ENCODE data around the gene SARDH. TPM values are rescaled to one million over a fixed set of nuclear protein-coding genes. Genes with fewer than 3 reads are reported as not detected.

Gene SARDH
- polyA plus RNA-seq, 1 donor from 2014 or later, result not detected

DNA sequence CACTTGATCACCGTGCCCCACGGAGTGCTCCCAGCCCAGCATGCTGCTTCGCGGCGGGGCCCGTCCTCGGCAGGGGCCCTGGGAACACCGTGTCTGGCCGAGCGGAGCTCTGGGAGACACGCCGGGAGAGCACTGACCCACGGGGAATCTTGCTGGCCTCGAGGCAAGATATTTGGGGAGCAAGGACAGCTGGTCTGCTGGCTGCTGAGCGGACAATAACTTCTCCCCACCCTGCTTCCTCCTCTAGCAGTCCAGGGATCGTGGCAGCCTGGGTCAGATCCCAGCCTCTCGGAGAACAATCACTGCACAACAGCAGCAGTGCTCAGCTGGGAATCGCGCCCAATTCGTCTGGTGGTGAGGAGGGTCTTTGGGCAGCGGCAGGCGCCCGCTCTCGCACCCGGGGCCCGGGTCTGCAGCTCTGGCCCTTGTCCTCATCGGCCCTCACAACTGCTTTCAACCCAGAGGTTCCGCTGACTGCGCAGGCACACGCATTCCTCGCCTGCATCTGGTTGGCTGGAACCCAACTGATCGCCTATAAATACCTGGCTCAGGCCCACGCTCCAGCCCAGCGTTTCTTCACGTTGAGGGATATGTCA, 58.6 kb downstream of the SARDH start:
- no peak overlapping the region for H3K4me2 ChIP-seq (ENCODE audit: low read length)
- H3K79me2 ChIP-seq (replicated peaks; ENCODE audit: insufficient read depth, low read length), result no peaks in the 10 kb centered on the region
- no peaks in the 10 kb centered on the region for H3K9me2 ChIP-seq (ENCODE audit: insufficient read depth, low read length)
- H3K4me3 ChIP-seq (ENCODE audit: low read length), result no peak overlapping the region
- no peak for TF ChIP-seq EP300 (conservative IDR thresholded peaks at IDR 0.05; ENCODE audit: poor library complexity, severe bottlenecking)
- TF ChIP-seq, protein P1, sequence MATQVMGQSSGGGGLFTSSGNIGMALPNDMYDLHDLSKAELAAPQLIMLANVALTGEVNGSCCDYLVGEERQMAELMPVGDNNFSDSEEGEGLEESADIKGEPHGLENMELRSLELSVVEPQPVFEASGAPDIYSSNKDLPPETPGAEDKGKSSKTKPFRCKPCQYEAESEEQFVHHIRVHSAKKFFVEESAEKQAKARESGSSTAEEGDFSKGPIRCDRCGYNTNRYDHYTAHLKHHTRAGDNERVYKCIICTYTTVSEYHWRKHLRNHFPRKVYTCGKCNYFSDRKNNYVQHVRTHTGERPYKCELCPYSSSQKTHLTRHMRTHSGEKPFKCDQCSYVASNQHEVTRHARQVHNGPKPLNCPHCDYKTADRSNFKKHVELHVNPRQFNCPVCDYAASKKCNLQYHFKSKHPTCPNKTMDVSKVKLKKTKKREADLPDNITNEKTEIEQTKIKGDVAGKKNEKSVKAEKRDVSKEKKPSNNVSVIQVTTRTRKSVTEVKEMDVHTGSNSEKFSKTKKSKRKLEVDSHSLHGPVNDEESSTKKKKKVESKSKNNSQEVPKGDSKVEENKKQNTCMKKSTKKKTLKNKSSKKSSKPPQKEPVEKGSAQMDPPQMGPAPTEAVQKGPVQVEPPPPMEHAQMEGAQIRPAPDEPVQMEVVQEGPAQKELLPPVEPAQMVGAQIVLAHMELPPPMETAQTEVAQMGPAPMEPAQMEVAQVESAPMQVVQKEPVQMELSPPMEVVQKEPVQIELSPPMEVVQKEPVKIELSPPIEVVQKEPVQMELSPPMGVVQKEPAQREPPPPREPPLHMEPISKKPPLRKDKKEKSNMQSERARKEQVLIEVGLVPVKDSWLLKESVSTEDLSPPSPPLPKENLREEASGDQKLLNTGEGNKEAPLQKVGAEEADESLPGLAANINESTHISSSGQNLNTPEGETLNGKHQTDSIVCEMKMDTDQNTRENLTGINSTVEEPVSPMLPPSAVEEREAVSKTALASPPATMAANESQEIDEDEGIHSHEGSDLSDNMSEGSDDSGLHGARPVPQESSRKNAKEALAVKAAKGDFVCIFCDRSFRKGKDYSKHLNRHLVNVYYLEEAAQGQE (IDR thresholded peaks at IDR 0.05; ENCODE audit: borderline replicate concordance), result no peak
- no peak for TF ChIP-seq MXI1 (conservative IDR thresholded peaks at IDR 0.05; ENCODE audit: poor library complexity, severe bottlenecking)
- TF ChIP-seq POLR2AphosphoS5 (IDR thresholded peaks at IDR 0.05), result no peak
- no peak for TF ChIP-seq RAD21 (conservative IDR thresholded peaks at IDR 0.05)
- no peak for TF ChIP-seq SMC3 (conservative IDR thresholded peaks at IDR 0.05; ENCODE audit: poor library complexity)
- no peak for TF ChIP-seq TAF1 (IDR thresholded peaks at IDR 0.05; ENCODE audit: low read depth)
- no peak for TF ChIP-seq EZH2 (IDR thresholded peaks at IDR 0.05; ENCODE audit: borderline replicate concordance, insufficient read depth, low read length, poor library complexity, severe bottlenecking)
- TF ChIP-seq, protein P2, sequence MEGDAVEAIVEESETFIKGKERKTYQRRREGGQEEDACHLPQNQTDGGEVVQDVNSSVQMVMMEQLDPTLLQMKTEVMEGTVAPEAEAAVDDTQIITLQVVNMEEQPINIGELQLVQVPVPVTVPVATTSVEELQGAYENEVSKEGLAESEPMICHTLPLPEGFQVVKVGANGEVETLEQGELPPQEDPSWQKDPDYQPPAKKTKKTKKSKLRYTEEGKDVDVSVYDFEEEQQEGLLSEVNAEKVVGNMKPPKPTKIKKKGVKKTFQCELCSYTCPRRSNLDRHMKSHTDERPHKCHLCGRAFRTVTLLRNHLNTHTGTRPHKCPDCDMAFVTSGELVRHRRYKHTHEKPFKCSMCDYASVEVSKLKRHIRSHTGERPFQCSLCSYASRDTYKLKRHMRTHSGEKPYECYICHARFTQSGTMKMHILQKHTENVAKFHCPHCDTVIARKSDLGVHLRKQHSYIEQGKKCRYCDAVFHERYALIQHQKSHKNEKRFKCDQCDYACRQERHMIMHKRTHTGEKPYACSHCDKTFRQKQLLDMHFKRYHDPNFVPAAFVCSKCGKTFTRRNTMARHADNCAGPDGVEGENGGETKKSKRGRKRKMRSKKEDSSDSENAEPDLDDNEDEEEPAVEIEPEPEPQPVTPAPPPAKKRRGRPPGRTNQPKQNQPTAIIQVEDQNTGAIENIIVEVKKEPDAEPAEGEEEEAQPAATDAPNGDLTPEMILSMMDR (IDR thresholded peaks at IDR 0.05; ENCODE audit: poor library complexity, severe bottlenecking), result no peak
- H2AFZ ChIP-seq (ENCODE audit: low read depth, low read length), result no peak overlapping the region
- H3K27me3 ChIP-seq (ENCODE audit: insufficient read depth, low read depth, low read length), result no peaks in the 10 kb centered on the region
- no peaks in the 10 kb centered on the region for H4K20me1 ChIP-seq (ENCODE audit: insufficient read depth)
- H3K27ac ChIP-seq (ENCODE audit: low read length), result no peak overlapping the region
- no peaks in the 10 kb centered on the region for H3F3A ChIP-seq (ENCODE audit: insufficient read depth, low read length, poor library complexity, severe bottlenecking)
- H3K9me3 ChIP-seq (ENCODE audit: low read length), result no peaks in the 10 kb centered on the region
- no peak overlapping the region for H3K9ac ChIP-seq (ENCODE audit: low read length)
- no peaks in the 10 kb centered on the region for H3K36me3 ChIP-seq (ENCODE audit: insufficient read depth, low read length)

DNA sequence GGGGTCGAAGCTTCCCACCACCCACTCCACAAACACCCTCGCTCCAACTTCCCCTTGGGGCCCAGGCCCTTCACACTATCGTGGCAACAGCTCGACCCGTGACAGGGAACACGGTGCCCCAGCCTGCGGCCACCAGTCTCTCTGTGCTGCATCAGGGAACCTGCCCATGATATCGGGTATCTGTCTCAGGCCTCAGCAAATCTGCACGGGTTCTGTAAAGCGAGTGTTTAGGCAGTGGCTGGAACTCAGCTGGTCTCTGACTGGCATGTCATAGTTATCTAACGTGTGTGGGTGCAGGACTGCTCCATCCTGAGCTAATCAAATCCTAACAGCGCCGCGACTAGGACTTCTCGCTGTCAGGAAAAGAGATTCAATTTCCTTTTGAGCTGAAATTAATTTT, 59.1 kb downstream of the SARDH start:
- H3F3A ChIP-seq (ENCODE audit: insufficient read depth, low read length, poor library complexity, severe bottlenecking), result no peaks in the 10 kb centered on the region
- no peak overlapping the region for H2AFZ ChIP-seq (ENCODE audit: low read depth, low read length)
- H3K4me3 ChIP-seq (ENCODE audit: low read length), result no peak overlapping the region
- no peaks in the 10 kb centered on the region for H3K36me3 ChIP-seq (ENCODE audit: insufficient read depth, low read length)
- no peaks in the 10 kb centered on the region for H3K9me2 ChIP-seq (ENCODE audit: insufficient read depth, low read length)
- TF ChIP-seq, protein P2 (IDR thresholded peaks at IDR 0.05; ENCODE audit: poor library complexity, severe bottlenecking), result no peak
- TF ChIP-seq TAF1 (IDR thresholded peaks at IDR 0.05; ENCODE audit: low read depth), result no peak
- TF ChIP-seq EP300 (conservative IDR thresholded peaks at IDR 0.05; ENCODE audit: poor library complexity, severe bottlenecking), result no peak
- no peak for TF ChIP-seq MXI1 (conservative IDR thresholded peaks at IDR 0.05; ENCODE audit: poor library complexity, severe bottlenecking)
- no peak for TF ChIP-seq POLR2AphosphoS5 (IDR thresholded peaks at IDR 0.05)
- no peak for TF ChIP-seq SMC3 (conservative IDR thresholded peaks at IDR 0.05; ENCODE audit: poor library complexity)
- no peak overlapping the region for H3K9ac ChIP-seq (ENCODE audit: low read length)
- H3K9me3 ChIP-seq (ENCODE audit: low read length), result no peaks in the 10 kb centered on the region
- H3K27ac ChIP-seq (ENCODE audit: low read length), result no peak overlapping the region
- no peaks in the 10 kb centered on the region for H3K27me3 ChIP-seq (ENCODE audit: insufficient read depth, low read depth, low read length)
- no peak overlapping the region for H3K4me2 ChIP-seq (ENCODE audit: low read length)
- H3K79me2 ChIP-seq (replicated peaks; ENCODE audit: insufficient read depth, low read length), result no peaks in the 10 kb centered on the region
- H4K20me1 ChIP-seq (ENCODE audit: insufficient read depth), result no peaks in the 10 kb centered on the region

Data from neural cell (in vitro differentiated cells).